Activated CD8-positive, alpha-beta T cell treated with anti-CD3 and anti-CD28 coated beads for 36 hours (primary cell): Measurements from ENCODE around the gene PTPN14. TPM values are rescaled to one million over a fixed set of nuclear protein-coding genes. Genes with fewer than 3 reads are reported as not detected.

Source experiments
- ATAC-seq: fragments of 200-7000 bp; cut with Tn5 transposase; one replicate; pipeline ENCODE4 v1.10.0; 2021; ENCODE audit warnings: mild to moderate bottlenecking, moderate library complexity
- CTCF ChIA-PET: fragments of 350-600 bp; sonication (Branson Sonifier 250); formaldehyde crosslinking; loops from one replicate; lab custom pipeline; 2021; ENCODE audit warnings: antibody characterized with exemption; lab: Charles Lee
- POLR2A ChIA-PET: fragments of 350-600 bp; sonication (Branson Sonifier 250); formaldehyde crosslinking; loops from one replicate; lab custom pipeline; 2021; ENCODE audit warnings: antibody characterized with exemption; lab: Charles Lee
- DNase-seq: peaks from one replicate; pipeline ENCODE4 v3.0.0-alpha.2; 2020
- H3K27ac Mint-ChIP-seq: one replicate; pipeline ENCODE4 v1.8.0; 2021; ENCODE audit warnings: mild to moderate bottlenecking, mixed read lengths
- H3K27me3 Mint-ChIP-seq: one replicate; pipeline ENCODE4 v1.8.0; 2021; ENCODE audit warnings: mixed read lengths
- H3K36me3 Mint-ChIP-seq: one replicate; pipeline ENCODE4 v1.8.0; 2021; ENCODE audit warnings: low read depth, mixed read lengths
- H3K4me1 Mint-ChIP-seq: one replicate; pipeline ENCODE4 v1.8.0; 2021; ENCODE audit warnings: low read depth, mixed read lengths
- H3K4me3 Mint-ChIP-seq: one replicate; pipeline ENCODE4 v1.8.0; 2021; ENCODE audit warnings: mild to moderate bottlenecking, moderate library complexity, mixed read lengths
- H3K9me3 Mint-ChIP-seq: one replicate; pipeline ENCODE4 v1.8.0; 2021; ENCODE audit warnings: mixed read lengths
- intact Hi-C: fragments of 100-400 bp; cut with micrococcal nuclease; formaldehyde crosslinking; loops from one replicate; pipeline ENCODE4 v1.10.0; 2022
- total RNA-seq, 2 experiments: library from RNA; stranded (reverse); gene quantifications; one replicate each; pipeline ENCODE4 v1.2.3, GENCODE V29; 2021
- TF ChIP-seq, protein P1 (sequence below): fragments of 200-600 bp; IDR thresholded peaks from one replicate; pipeline ENCODE4 v1.8.0; 2022; ENCODE audit warnings: antibody characterized with exemption, mild to moderate bottlenecking

Gene PTPN14
- total RNA-seq, 2 experiments from 2014 or later: 0.27 to 0.34 TPM

DNA sequence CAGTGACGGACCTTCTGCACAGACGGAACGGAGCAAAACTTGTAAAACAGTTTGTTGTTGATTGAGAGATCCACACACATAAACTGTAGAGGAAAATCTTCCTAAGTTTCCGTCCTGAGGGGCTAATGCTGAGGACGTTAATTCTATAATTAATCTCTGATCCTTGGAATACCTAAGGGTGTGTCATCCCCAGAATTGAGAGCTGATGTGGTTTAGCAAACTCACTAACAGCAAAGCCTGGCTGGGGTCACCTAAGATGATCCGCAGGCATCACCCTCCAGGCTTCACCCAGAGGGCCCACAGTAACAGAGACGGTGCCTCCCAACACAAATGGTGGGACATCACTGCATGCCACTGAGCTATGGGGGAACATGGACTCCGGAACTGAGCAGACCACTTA lies 172.9 kb downstream of the PTPN14 start:
- Mint-ChIP-seq H3K27ac (no peak overlapping the region), H3K4me1 (no peaks in the 10 kb centered on the region), H3K4me3 (no peak overlapping the region), H3K36me3 (no peaks in the 10 kb centered on the region), H3K9me3 (no peaks in the 10 kb centered on the region), H3K27me3 (no peaks in the 10 kb centered on the region)
- ATAC-seq (no peak), DNase-seq (no peak)
- ChIA-PET CTCF (no interaction called here), POLR2A (no interaction called here)
- TF ChIP-seq, protein P1, sequence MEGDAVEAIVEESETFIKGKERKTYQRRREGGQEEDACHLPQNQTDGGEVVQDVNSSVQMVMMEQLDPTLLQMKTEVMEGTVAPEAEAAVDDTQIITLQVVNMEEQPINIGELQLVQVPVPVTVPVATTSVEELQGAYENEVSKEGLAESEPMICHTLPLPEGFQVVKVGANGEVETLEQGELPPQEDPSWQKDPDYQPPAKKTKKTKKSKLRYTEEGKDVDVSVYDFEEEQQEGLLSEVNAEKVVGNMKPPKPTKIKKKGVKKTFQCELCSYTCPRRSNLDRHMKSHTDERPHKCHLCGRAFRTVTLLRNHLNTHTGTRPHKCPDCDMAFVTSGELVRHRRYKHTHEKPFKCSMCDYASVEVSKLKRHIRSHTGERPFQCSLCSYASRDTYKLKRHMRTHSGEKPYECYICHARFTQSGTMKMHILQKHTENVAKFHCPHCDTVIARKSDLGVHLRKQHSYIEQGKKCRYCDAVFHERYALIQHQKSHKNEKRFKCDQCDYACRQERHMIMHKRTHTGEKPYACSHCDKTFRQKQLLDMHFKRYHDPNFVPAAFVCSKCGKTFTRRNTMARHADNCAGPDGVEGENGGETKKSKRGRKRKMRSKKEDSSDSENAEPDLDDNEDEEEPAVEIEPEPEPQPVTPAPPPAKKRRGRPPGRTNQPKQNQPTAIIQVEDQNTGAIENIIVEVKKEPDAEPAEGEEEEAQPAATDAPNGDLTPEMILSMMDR: no peak
- intact Hi-C loops: no loop called here

DNA sequence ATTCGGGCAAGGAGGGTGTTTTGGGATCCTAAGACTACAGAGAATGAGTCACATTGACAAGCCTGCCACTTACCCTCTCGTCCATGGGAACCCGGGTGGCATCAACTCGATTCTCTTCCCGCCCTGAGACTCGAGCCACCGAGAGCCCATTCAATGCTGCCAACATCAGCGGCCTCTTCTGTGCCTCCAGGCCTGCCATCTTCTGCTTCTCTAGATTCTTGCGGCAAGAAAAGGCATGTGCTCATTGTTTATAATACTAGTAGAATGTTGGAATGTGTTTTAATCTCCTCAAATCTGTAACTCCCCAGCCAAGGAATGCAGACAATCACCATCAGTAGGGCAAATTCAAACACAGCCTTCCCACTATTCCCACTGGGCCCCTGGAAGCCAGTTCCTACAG lies 173.5 kb downstream of the PTPN14 start:
- H3K4me1 Mint-ChIP-seq: no peaks in the 10 kb centered on the region
- ChIA-PET CTCF (interaction anchor here (1.5 kb wide), 1 partner anchor 207 kb away, joined by 4 read pairs; no protein-coding TSS in a partner anchor), POLR2A (no interaction called here)
- no peaks in the 10 kb centered on the region for H3K9me3 Mint-ChIP-seq
- H3K36me3 Mint-ChIP-seq: no peaks in the 10 kb centered on the region
- TF ChIP-seq, protein P1: no peak
- H3K27ac Mint-ChIP-seq: no peak overlapping the region
- intact Hi-C loops: no loop called here
- no peak overlapping the region for H3K4me3 Mint-ChIP-seq
- no peaks in the 10 kb centered on the region for H3K27me3 Mint-ChIP-seq
- DNase-seq (no peak), ATAC-seq (no peak)

DNA sequence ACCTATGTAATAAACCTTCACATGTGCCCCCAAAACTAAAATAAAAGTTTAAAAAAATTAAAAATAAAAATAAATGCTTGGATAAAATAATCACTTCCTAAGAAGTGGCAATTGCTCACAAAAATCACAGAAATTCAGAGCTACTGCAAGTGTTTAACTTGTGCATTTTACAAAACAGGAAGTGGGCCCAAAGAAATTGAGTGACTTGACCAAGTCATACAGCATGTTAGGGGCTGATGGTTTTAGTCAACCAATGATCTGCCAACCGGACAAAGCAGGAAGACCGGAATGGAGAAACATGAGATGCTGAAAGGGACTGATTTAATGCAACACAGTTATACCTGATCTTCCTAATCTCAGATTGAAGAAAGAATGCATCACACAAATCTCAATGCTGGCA lies 173.9 kb downstream of the PTPN14 start:
- DNase-seq (no peak), ATAC-seq (no peak)
- Mint-ChIP-seq H3K27ac (no peak overlapping the region), H3K4me1 (no peaks in the 10 kb centered on the region), H3K4me3 (no peak overlapping the region), H3K9me3 (no peaks in the 10 kb centered on the region), H3K36me3 (no peaks in the 10 kb centered on the region), H3K27me3 (no peaks in the 10 kb centered on the region)
- ChIA-PET POLR2A (no interaction called here), CTCF (interaction anchor here (1.5 kb wide), 1 partner anchor 207 kb away, joined by 4 read pairs; no protein-coding TSS in a partner anchor)
- TF ChIP-seq, protein P1: no peak
- intact Hi-C loops: no loop called here

DNA sequence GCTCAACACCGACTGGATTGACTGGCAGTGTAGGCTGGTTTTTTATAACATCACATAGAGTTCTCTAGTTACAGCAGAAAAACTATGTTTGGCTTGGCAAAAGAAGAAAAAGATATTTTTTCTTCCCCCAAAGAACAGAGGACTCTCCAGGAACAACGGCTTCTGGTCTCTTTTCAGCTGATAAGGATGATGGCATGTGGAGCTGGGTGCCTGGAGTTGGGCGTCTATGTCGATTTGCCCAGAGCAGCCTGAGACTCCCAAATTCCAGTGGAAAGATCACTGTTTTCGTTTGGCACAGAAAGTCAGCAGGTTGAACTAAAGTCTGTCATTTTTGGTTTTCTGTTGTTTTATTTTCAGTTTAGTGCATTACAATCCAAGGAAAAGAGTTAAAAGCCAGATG lies 179.3 kb downstream of the PTPN14 start:
- Mint-ChIP-seq H3K36me3 (no peaks in the 10 kb centered on the region), H3K4me1 (no peaks in the 10 kb centered on the region), H3K9me3 (no peaks in the 10 kb centered on the region), H3K4me3 (no peak overlapping the region), H3K27me3 (peaks cover 8% of the 10 kb centered on the region), H3K27ac (no peak overlapping the region)
- POLR2A ChIA-PET: no interaction called here
- no peak for DNase-seq
- intact Hi-C loops: no loop called here
- TF ChIP-seq, protein P1: no peak
- CTCF ChIA-PET: no interaction called here
- no peak for ATAC-seq

DNA sequence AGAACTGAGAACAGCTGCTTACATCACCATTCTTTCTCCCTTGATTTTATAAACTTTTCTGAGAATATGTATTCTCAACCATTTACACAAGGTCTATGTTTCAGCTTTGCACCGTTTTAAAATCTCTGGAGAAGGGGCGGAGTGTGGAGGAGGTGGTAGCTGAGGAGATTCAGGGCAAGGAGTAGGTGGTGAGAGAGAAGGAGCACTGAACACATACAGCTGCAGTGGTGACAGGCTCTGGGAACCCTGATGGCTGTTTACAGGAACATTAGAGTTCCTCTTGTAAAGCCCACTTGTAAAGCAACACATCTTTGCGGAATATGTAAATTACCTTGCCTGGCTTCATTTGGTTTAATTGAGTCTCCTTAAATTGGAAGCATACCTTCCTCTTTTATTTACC lies 180.8 kb downstream of the PTPN14 start:
- Mint-ChIP-seq H3K36me3 (no peaks in the 10 kb centered on the region), H3K4me1 (no peaks in the 10 kb centered on the region), H3K9me3 (no peaks in the 10 kb centered on the region), H3K27ac (no peak overlapping the region), H3K27me3 (peaks cover 12% of the 10 kb centered on the region), H3K4me3 (no peak overlapping the region)
- POLR2A ChIA-PET: no interaction called here
- DNase-seq: no peak
- TF ChIP-seq, protein P1: no peak
- intact Hi-C loops: no loop called here
- ATAC-seq: no peak
- CTCF ChIA-PET: interaction anchor here (0.8 kb wide), 1 partner anchor 10 kb away, joined by 3 read pairs; no protein-coding TSS in a partner anchor
